ENCODE data around the gene SLC30A10. TPM values are rescaled to one million over a fixed set of nuclear protein-coding genes. Genes with fewer than 3 reads are reported as not detected.
A peak's percentile ranks its signal among the peaks of the same experiment; 100 is the strongest.
"Not testable (repeated sequence)": the region's sequence is repeated elsewhere in the genome, so short reads cannot be mapped to it uniquely, and the experiment has no call there.

Gene SLC30A10
- total RNA-seq, 6 experiments from 2014 or later = 25.5 to 55.5 (median 36.6) TPM

DNA sequence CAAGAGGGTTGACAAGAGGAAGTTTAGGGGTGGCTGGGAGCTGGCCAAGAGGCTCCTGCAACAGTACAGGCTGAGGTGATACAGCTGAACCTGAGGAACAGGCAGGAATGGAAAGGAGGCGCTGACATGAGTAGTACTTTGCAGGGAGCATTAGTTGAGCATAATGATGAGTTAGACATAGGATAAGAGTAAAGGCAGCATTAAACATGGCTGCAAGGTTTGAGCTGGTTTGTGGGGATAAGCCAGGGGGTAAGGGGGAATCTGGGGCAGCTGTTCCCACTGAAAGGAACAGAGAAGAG lies 20.6 kb downstream of the SLC30A10 start:
- Histone ChIP-seq H3K4me1 (peaks cover 0 to 4% (median 0%) of the 10 kb centered on the region in 4 donors), H3K9me3 (no peaks in the 10 kb centered on the region), H3K36me3 (peaks cover 0 to under 1% (median 0%) of the 10 kb centered on the region in 4 donors), H3K4me3 (no peak overlapping the region), H3K27me3 (no peaks in the 10 kb centered on the region), H3K27ac (no peak overlapping the region)
- intact Hi-C loops (cut with DNase I) = no loop called here
- peak in 2 of 4 donors; percentile 17 to 36 for ATAC-seq
- TF ChIP-seq, protein P1, sequence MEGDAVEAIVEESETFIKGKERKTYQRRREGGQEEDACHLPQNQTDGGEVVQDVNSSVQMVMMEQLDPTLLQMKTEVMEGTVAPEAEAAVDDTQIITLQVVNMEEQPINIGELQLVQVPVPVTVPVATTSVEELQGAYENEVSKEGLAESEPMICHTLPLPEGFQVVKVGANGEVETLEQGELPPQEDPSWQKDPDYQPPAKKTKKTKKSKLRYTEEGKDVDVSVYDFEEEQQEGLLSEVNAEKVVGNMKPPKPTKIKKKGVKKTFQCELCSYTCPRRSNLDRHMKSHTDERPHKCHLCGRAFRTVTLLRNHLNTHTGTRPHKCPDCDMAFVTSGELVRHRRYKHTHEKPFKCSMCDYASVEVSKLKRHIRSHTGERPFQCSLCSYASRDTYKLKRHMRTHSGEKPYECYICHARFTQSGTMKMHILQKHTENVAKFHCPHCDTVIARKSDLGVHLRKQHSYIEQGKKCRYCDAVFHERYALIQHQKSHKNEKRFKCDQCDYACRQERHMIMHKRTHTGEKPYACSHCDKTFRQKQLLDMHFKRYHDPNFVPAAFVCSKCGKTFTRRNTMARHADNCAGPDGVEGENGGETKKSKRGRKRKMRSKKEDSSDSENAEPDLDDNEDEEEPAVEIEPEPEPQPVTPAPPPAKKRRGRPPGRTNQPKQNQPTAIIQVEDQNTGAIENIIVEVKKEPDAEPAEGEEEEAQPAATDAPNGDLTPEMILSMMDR (IDR thresholded peaks at IDR 0.05) = no peak
- no peak for TF ChIP-seq POLR2A (IDR thresholded peaks at IDR 0.05)
- DNase-seq = no peak
- no CpG with 5 or more reads among the region's 1 CpG for WGBS (ENCODE audit: insufficient coverage, low coverage, low lambda C conversion rate, missing lambda C conversion rate)

DNA sequence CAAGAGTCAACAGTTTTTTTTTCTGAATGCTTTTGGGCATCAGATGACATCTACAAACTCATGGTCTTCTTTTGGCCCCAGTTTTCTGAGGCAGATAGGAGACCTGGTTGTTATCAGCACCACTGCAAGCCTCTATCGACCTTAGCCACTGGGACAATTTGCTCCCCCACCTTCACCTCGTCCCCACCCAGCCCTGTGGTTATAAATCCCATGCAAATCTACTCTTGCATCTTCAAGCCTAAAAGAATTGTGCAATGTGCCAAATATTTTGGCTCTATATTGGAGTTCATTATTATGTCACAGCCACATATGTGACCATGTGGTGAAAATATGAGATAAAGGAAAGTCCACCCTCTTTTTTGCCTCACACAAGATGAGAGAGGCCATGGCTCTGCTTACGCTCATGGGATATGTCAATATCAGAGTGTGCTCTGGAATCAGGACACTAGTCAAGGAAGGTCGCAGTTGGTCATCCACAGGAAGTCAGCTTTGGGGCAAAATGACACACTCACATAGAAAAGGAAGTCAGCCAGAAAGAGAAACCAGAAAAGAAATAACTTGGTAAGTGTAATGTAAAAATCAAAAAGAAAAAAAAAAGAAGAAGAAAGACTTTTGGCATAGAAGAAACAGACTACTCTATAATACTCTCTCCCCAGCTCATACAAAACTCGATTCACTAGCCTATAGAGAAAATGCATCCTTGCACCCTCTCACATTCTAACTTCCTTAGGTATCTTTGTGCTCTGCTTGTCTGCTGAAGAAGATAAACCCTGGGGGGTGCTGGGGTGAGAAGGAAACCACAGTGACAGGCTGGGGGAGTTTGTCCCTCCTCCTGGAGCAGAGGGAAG lies 21.2 kb downstream of the SLC30A10 start:
- no peak overlapping the region for H3K27ac ChIP-seq
- H3K36me3 ChIP-seq = no peaks in the 10 kb centered on the region
- TF ChIP-seq, protein P1 (IDR thresholded peaks at IDR 0.05) = no peak
- no peak for TF ChIP-seq POLR2A (IDR thresholded peaks at IDR 0.05)
- peak in 3 of 4 donors; percentile 44 to 79 (median 55) for ATAC-seq
- H3K9me3 ChIP-seq = no peaks in the 10 kb centered on the region
- H3K4me3 ChIP-seq = no peak overlapping the region
- H3K4me1 ChIP-seq = peaks cover 0 to 5% (median 0%) of the 10 kb centered on the region in 4 donors
- no peak for DNase-seq
- 26% methylated on average over 5 of the region's 5 CpGs for WGBS (ENCODE audit: insufficient coverage, low coverage, low lambda C conversion rate, missing lambda C conversion rate)
- no peaks in the 10 kb centered on the region for H3K27me3 ChIP-seq
- intact Hi-C loops (cut with DNase I) = no loop called here

DNA sequence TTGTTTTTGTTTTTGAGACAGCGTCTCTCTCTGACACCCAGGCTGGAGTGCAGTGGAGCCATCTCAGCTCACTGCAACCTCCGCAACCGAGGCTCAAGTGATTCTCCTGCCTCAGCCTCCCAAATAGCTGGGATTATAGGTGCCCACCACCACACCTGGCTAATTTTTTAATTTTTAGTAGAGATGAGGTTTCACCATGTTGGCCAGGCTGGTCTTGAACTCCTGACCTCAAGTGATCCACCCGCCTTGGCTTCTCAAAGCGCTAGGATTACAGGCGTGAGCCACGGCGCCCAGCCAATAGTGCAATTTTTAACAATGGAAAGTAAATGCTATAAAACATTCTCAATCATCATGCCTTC lies 21.8 kb downstream of the SLC30A10 start:
- intact Hi-C loops (cut with DNase I); H3K4me1 ChIP-seq; ATAC-seq: not testable (repeated sequence)

DNA sequence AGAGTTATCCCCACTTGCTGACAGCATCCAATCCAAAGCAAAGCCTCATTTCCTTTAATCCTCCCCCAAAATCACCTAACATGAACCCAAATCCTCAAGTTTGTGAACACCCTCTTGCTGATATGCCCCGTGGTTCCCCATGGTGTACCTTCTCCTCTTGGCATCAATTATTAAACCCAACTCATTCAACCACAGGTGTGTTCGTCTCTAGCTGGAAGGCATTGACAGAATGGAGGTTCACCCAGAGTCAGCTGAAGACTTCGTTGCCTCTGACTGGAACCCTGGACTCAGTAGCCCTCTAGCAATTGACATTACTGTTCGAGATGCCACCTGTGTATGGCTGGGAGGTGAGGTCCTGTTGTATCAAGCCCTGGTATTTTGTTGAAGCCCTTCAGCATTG lies 22.8 kb downstream of the SLC30A10 start:
- intact Hi-C loops (cut with DNase I) = no loop called here
- no peak for DNase-seq
- Histone ChIP-seq H3K27me3 (no peaks in the 10 kb centered on the region), H3K4me1 (peaks cover 0 to 5% (median 0%) of the 10 kb centered on the region in 4 donors), H3K4me3 (no peak overlapping the region), H3K36me3 (no peaks in the 10 kb centered on the region), H3K9me3 (no peaks in the 10 kb centered on the region), H3K27ac (no peak overlapping the region)
- TF ChIP-seq, protein P1 (IDR thresholded peaks at IDR 0.05) = no peak
- TF ChIP-seq POLR2A (IDR thresholded peaks at IDR 0.05) = no peak
- ATAC-seq = no peak
- 88% methylated on average over 2 of the region's 4 CpGs for WGBS (ENCODE audit: insufficient coverage, low coverage, low lambda C conversion rate, missing lambda C conversion rate)

More for the DNA sequence above, 21.8 kb downstream of the SLC30A10 start:
- H3K36me3 ChIP-seq, DNase-seq, H3K27ac ChIP-seq, H3K4me3 ChIP-seq, H3K9me3 ChIP-seq, H3K27me3 ChIP-seq: not testable (repeated sequence)
- WGBS (ENCODE audit: insufficient coverage, low coverage, low lambda C conversion rate, missing lambda C conversion rate) = 97% methylated on average over 8 of the region's 8 CpGs

DNA sequence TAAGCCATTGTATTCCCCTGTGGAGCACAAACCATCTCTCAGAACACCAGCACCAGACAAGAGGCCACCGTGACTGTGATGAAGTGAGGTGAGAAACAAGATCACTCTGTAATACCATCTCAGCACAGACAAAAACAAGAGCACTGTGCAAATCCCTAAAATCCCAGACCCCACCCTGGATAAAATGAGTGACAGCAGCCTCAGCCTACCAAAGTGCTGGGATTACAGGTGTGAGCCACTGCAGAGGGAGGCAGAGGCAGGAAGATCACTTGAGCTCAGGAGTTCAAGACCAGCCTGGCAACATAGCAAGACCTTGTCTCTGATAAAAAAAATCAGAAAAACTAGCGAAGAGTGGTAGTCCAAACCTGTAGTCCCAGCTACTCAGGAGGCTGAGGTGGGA lies 23.4 kb downstream of the SLC30A10 start:
- no peak overlapping the region for H3K27ac ChIP-seq

More for the DNA sequence above, 23.4 kb downstream of the SLC30A10 start:
- Histone ChIP-seq H3K9me3 (no peaks in the 10 kb centered on the region), H3K36me3 (no peaks in the 10 kb centered on the region), H3K4me3 (no peak overlapping the region), H3K4me1 (peaks cover 0 to 5% (median 0%) of the 10 kb centered on the region in 4 donors), H3K27me3 (no peaks in the 10 kb centered on the region)
- intact Hi-C loops (cut with DNase I) = no loop called here
- ATAC-seq (no peak), DNase-seq (no peak)
- WGBS (ENCODE audit: insufficient coverage, low coverage, low lambda C conversion rate, missing lambda C conversion rate) = no CpG with 5 or more reads among the region's 2 CpGs
- TF ChIP-seq, protein P1 (IDR thresholded peaks at IDR 0.05) = no peak
- TF ChIP-seq POLR2A (IDR thresholded peaks at IDR 0.05) = no peak
